BE2C (cell line): ENCODE results near the gene COX7B.
A peak's percentile ranks its signal among the peaks of the same experiment; 100 is the strongest.
"Not testable (repeated sequence)": the region's sequence is repeated elsewhere in the genome, so short reads cannot be mapped to it uniquely, and the experiment has no call there.

Experiments used
- DNase-seq: peaks from one replicate; pipeline ENCODE4 v3.0.0-alpha.2; 2020
- H3K27me3 ChIP-seq: fragments of 250-450 bp; sonication (Bioruptor Pico); 2 replicates; pipeline ENCODE4 v1.5.1; 2020; ENCODE audit warnings: mild to moderate bottlenecking
- H3K36me3 ChIP-seq: fragments of 250-450 bp; sonication (Bioruptor Pico); 2 replicates; pipeline ENCODE4 v1.5.1; 2020; ENCODE audit warnings: mild to moderate bottlenecking
- H3K4me1 ChIP-seq: fragments of 250-450 bp; sonication (Bioruptor Pico); 2 replicates; pipeline ENCODE4 v1.5.1; 2020
- H3K4me3 ChIP-seq: 2 replicates; pipeline ENCODE4 v1.5.1; 2011; ENCODE audit warnings: low read depth, low read length
- H3K9me3 ChIP-seq: fragments of 250-450 bp; sonication (Bioruptor Pico); 2 replicates; pipeline ENCODE4 v1.5.1; 2020
- CTCF ChIP-seq: IDR thresholded peaks from 2 replicates; pipeline ENCODE4 v1.5.1; 2012; ENCODE audit warnings: mild to moderate bottlenecking, low read depth, low read length

The COX7B gene

GRCh38 chrX:77900688-77901087, 1.4 kb downstream of the COX7B start:
- H3K27me3 ChIP-seq: no peaks in the 10 kb centered on the region

GRCh38 chrX:77901506-77901905, 2.2 kb downstream of the COX7B start:
- TF ChIP-seq CTCF: no peak
- no peak for DNase-seq
- no peak overlapping the region for H3K4me3 ChIP-seq
- H3K27me3 ChIP-seq: no peaks in the 10 kb centered on the region
- no peaks in the 10 kb centered on the region for H3K9me3 ChIP-seq
- no peaks in the 10 kb centered on the region for H3K4me1 ChIP-seq
- H3K36me3 ChIP-seq: peaks cover 21% of the 10 kb centered on the region

More at GRCh38 chrX:77900688-77901087, 1.4 kb downstream of the COX7B start:
- Histone ChIP-seq H3K9me3 (no peaks in the 10 kb centered on the region), H3K4me1 (no peaks in the 10 kb centered on the region), H3K36me3 (peaks cover 16% of the 10 kb centered on the region), H3K4me3 (peak overlapping the region; percentile 96)
- no peak for DNase-seq
- no peak for TF ChIP-seq CTCF

- H3K9me3 ChIP-seq: no peaks in the 10 kb centered on the region
- peak within 1 kb of the TSS; percentile 71 for H3K4me3 ChIP-seq
- peak; percentile 94 for DNase-seq
- peaks cover 5% of the 10 kb centered on the region; the same call in 1 of the 2 replicates for H3K36me3 ChIP-seq
- no peaks in the 10 kb centered on the region for H3K27me3 ChIP-seq
- peak; percentile 53 for TF ChIP-seq CTCF
- H3K4me1 ChIP-seq: no peaks in the 10 kb centered on the region
Measured at GRCh38 chrX:77910108-77910840, 11.0 kb downstream of the COX7B start, which contains the start of gene ATP7A. TSS of gene ATP7A (plus strand) at chrX:77910693. CDS start at chrX:77971642, 60,949 bp downstream.

GRCh38 chrX:77917294-77917933, 18.1 kb downstream of the COX7B start:
- Histone ChIP-seq H3K4me1 (no peaks in the 10 kb centered on the region), H3K9me3 (no peaks in the 10 kb centered on the region), H3K36me3 (no peaks in the 10 kb centered on the region), H3K4me3 (no peak overlapping the region), H3K27me3 (no peaks in the 10 kb centered on the region)
- no peak for TF ChIP-seq CTCF
- no peak for DNase-seq

- TF ChIP-seq CTCF: no peak
- no peak for DNase-seq
Measured at GRCh38 chrX:77918568-77918967, 19.3 kb downstream of the COX7B start.

GRCh38 chrX:77919370-77919769, 20.1 kb downstream of the COX7B start:
- not testable (repeated sequence) for H3K27me3 ChIP-seq, H3K36me3 ChIP-seq

More at GRCh38 chrX:77918568-77918967, 19.3 kb downstream of the COX7B start:
- Histone ChIP-seq H3K4me3 (no peak overlapping the region), H3K4me1 (no peaks in the 10 kb centered on the region), H3K27me3 (no peaks in the 10 kb centered on the region), H3K36me3 (no peaks in the 10 kb centered on the region), H3K9me3 (no peaks in the 10 kb centered on the region)

More at GRCh38 chrX:77919370-77919769, 20.1 kb downstream of the COX7B start:
- H3K4me3 ChIP-seq, H3K9me3 ChIP-seq, DNase-seq, H3K4me1 ChIP-seq: not testable (repeated sequence)
